HG03565 (cell line): ENCODE data around the gene GEMIN7.

Experiments
- ATAC-seq: cut with Tn5 transposase; IDR thresholded peaks from one replicate; pipeline ENCODE4 v1.9.1; 2021; ENCODE audit warnings: mild to moderate bottlenecking, moderate library complexity; ENCODE audit not compliant: unreplicated experiment

GEMIN7 gene

GRCh38 chr19:45125360-45125759 is 46.3 kb downstream of the GEMIN7 start:
- ATAC-seq: no peak

DNA sequence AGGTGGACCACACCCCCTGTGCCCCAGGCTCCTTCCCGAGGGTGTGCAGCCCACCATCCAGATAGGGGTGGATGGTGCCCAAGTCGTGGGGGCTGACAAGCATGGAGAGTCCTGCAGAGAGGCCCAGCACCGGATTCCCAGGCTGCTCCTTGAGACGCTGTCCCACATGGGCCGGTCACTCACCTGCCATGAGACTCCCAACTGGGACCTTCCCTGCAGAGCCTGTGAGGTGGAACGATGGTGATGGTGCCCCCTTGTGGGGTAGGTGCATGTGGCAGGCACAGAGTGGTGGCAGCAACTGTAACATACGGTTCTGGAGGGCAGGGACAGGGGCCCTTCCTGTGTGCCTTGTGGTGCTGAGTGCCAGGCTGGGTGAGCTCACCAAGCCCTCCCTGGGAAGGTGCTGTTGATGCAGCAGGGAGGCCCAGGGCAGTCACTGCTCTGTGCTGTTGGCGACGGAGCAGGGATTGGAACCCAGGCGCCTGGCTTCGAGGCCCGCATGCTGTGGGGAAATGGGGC is 47.0 kb downstream of the GEMIN7 start:
- ATAC-seq: no peak

GRCh38 chr19:45126654-45127053 is 47.6 kb downstream of the GEMIN7 start:
- no peak for ATAC-seq

- no peak for ATAC-seq
These were observed 49.1 kb downstream of the GEMIN7 start for GRCh38 chr19:45128146-45128545.

- ATAC-seq: no peak
These were observed 49.7 kb downstream of the GEMIN7 start for GRCh38 chr19:45128806-45129205.

DNA sequence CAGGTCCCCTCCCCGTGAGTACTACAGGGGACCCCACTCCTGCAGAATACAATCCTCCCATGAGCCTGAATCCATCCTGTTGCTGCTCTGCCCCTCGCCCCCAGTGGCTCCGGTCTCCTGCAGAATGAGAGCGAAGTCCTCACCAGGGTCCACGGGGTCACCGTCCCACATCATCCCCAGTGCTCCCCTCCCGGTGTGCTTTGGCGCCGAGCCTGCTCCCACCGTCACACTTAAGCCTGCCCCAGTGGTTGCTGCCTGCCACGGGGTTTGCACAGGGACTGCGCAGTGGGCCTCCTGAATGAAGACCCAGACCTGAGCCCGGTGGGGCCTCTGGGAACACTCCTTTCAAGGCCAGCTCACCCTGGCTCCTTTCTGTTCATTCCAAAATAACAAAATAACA is 51.2 kb downstream of the GEMIN7 start:
- no peak for ATAC-seq

DNA sequence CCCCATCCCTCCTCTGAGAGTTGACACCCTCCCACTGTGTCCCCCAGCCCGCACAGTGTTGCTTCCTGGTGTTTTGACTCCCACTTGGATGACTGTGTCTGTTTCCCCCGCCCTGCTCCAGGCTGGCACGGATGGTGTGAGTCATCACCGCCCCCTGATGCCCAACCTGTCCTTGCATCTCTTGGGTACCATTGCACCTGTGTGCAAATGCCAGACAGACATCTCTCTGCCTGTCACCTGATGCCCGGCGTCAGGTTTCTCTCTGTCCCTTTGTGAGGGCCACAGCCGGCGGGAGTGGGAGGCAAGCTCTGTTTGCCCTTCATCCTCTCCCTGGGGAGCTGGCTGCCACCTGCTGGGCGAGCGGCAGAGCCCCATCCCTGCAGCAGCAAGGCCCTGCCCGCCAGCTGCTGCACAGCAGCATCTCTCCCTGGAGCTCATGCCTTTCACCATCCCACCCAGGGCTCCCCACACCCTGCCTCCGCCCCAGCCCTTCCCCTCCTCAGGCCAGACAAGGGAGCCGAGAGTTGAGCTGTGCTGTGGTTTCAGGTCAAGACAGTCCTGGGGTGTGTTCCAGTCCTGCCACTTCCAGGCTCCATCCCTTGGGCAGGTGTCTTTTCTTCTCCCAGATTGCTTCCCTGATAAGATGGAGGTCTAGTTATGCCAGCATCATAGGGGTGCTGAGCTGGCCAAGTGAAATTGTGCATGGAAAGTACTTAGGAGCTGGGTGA is 52.0 kb downstream of the GEMIN7 start:
- no peak for ATAC-seq

GRCh38 chr19:45133661-45134060 is 54.6 kb downstream of the GEMIN7 start:
- ATAC-seq: no peak

GRCh38 chr19:45135176-45135885 is 56.3 kb downstream of the GEMIN7 start:
- ATAC-seq: no peak

GRCh38 chr19:45136507-45137178 is 57.6 kb downstream of the GEMIN7 start:
- ATAC-seq: no peak

GRCh38 chr19:45137179-45137761 is 58.2 kb downstream of the GEMIN7 start:
- peak; percentile 60 for ATAC-seq

- no peak for ATAC-seq
These were observed 59.3 kb downstream of the GEMIN7 start for GRCh38 chr19:45138303-45138751.

GRCh38 chr19:45139286-45140143 is 60.5 kb downstream of the GEMIN7 start:
- no peak for ATAC-seq

DNA sequence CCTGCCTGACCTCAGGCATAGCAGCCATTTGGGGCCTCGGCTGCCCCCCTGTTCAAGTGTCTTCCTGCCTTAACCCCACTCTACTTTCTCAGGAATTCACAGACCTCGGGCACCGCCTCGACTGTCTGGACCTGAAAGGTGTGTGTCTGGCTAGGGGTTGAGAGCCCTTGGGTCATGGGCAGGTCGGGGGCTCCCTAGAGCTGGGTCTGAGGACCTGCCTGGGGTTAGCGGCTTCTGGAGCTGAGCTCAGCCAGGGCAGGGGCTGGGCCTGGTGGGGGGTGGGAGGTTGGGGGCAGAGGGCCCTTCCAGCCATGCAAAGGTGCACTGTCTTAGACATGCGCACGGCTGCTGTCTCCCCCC is 61.1 kb downstream of the GEMIN7 start:
- no peak for ATAC-seq

DNA sequence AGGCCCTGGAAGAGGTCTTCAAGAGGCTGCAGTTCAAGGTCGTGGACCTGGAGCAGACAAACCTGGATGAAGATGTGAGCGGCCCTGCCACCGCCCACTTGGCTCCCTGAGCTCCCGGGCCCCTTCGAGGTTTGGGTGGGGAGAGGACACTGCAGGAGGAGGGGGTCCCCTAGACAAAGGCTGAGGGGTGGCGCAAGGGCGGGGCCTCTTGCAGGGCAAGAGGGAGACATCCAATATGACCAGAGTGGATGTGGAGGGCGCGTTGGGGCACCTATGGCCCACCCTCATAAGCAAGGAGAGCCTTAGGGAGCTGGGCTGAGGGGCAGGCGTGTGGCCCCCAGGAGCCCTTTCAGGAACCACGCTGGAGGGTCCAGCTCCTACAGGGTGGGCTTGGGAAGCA is 61.5 kb downstream of the GEMIN7 start:
- ATAC-seq: no peak
